PC-9 (cell line): ENCODE measurements around the gene ATP8B3.
A peak's percentile ranks its signal among the peaks of the same experiment; 100 is the strongest.

Source experiments
- CTCF ChIP-seq: fragments of 200-600 bp; sonication (generic); conservative IDR thresholded peaks from 2 replicates; pipeline ENCODE4 v1.6.1; 2017; ENCODE audit warnings: mixed run types, antibody characterized with exemption, mild to moderate bottlenecking, moderate library complexity
- EZH2 ChIP-seq: fragments of 200-600 bp; sonication (generic); IDR thresholded peaks from 2 replicates; pipeline ENCODE4 v1.8.0; 2017; ENCODE audit warnings: antibody characterized with exemption, low read depth

GRCh38 chr19:1774989-1775772 is 36.9 kb downstream of the ATP8B3 start:
- peak; percentile 67 for TF ChIP-seq CTCF
- no peak for TF ChIP-seq EZH2
